SK-N-SH (cell line): ENCODE data around the gene ULBP1. TPM values are rescaled to one million over a fixed set of nuclear protein-coding genes. Genes with fewer than 3 reads are reported as not detected.

Source experiments
- CTCF ChIA-PET: fragments of 300-600, 350-600 bp; formaldehyde crosslinking; extraction: SDS; loops from one replicate; lab custom pipeline; 2021; lab: Yijun Ruan, JAX
- POLR2A ChIA-PET: fragments of 350-600 bp; sonication (Branson Sonifier 250); formaldehyde crosslinking; extraction: SDS; loops from one replicate; lab custom pipeline; 2020; ENCODE audit warnings: antibody characterized with exemption, inconsistent platforms; lab: Yijun Ruan, JAX
- DNase-seq: peaks from one replicate; pipeline ENCODE4 v3.0.0; 2012
- H2AFZ ChIP-seq: fragments of 200-600 bp; sonication (generic); 2 replicates; pipeline ENCODE4 v1.8.1; 2016; ENCODE audit warnings: antibody characterized with exemption, mild to moderate bottlenecking, low read depth
- H3F3A ChIP-seq: fragments of 200-600 bp; sonication (generic); replicated peaks from 2 replicates; pipeline ENCODE3; 2016; ENCODE audit warnings: antibody characterized with exemption, mild to moderate bottlenecking; ENCODE audit not compliant: insufficient read depth
- H3K27ac ChIP-seq, 2 experiments: fragments of 200-500 bp in 1 of 2; fragments of 200-600 bp in 1 of 2; sonication (Bioruptor generic) in 1 of 2; sonication (generic), shearing (Covaris generic) in 1 of 2; 2 replicates each; pipeline versions ENCODE4 v1.5.1 to v1.6.1; 2014 to 2016; ENCODE audit warnings: low read depth in 2 of 2, inconsistent platforms in 1 of 2, low read length in 1 of 2, mild to moderate bottlenecking in 1 of 2, mixed read lengths in 1 of 2
- H3K27me3 ChIP-seq: fragments of 200-600 bp; sonication (generic), shearing (Covaris generic); 2 replicates; pipeline ENCODE4 v1.6.1; 2016; ENCODE audit warnings: mixed run types; ENCODE audit not compliant: insufficient read depth
- H3K36me3 ChIP-seq, 2 experiments: fragments of 200-500 bp in 1 of 2; fragments of 200-600 bp in 1 of 2; sonication (Bioruptor generic) in 1 of 2; sonication (generic) in 1 of 2; replicated peaks in 1 of 2; 2 replicates each; pipeline versions ENCODE3 to v1.5.1; 2014 to 2016; ENCODE audit warnings: low read length in 1 of 2, mild to moderate bottlenecking in 1 of 2; ENCODE audit not compliant: insufficient read depth in 2 of 2, control insufficient read depth in 1 of 2
- H3K4me1 ChIP-seq, 2 experiments: fragments of 200-500 bp in 1 of 2; fragments of 200-600 bp in 1 of 2; sonication (Bioruptor generic) in 1 of 2; sonication (generic), shearing (Covaris generic) in 1 of 2; 2 replicates each; pipeline versions ENCODE4 v1.5.1 to v1.6.1; 2014 to 2016; ENCODE audit warnings: low read depth in 1 of 2, low read length in 1 of 2, mixed run types in 1 of 2; ENCODE audit not compliant: insufficient read depth in 2 of 2, control insufficient read depth in 1 of 2
- H3K4me2 ChIP-seq: fragments of 200-600 bp; sonication (generic), shearing (Covaris generic); 2 replicates; pipeline ENCODE4 v1.6.1; 2017; ENCODE audit warnings: mixed run types
- H3K4me3 ChIP-seq, 2 experiments: fragments of 200-500 bp in 1 of 2; fragments of 200-600 bp in 1 of 2; sonication (Bioruptor generic) in 1 of 2; sonication (generic), shearing (Covaris generic) in 1 of 2; 2 replicates each; pipeline versions ENCODE4 v1.5.1 to v1.8.1; 2014 to 2016; ENCODE audit warnings: low read depth in 2 of 2, inconsistent platforms in 1 of 2, low read length in 1 of 2, mild to moderate bottlenecking in 1 of 2, mixed read lengths in 1 of 2, moderate library complexity in 1 of 2
- H3K79me2 ChIP-seq: fragments of 200-600 bp; sonication (generic); 2 replicates; pipeline ENCODE4 v1.8.1; 2017; ENCODE audit warnings: mild to moderate bottlenecking; ENCODE audit not compliant: insufficient read depth
- H3K9ac ChIP-seq: fragments of 200-600 bp; sonication (generic); 2 replicates; pipeline ENCODE4 v1.6.1; 2017; ENCODE audit warnings: mixed run types
- H3K9me2 ChIP-seq: fragments of 200-600 bp; sonication (generic); 2 replicates; pipeline ENCODE4 v1.6.1; 2017; ENCODE audit warnings: mixed run types
- H3K9me3 ChIP-seq: fragments of 200-600 bp; sonication (generic); 2 replicates; pipeline ENCODE4 v1.6.1; 2017; ENCODE audit warnings: mixed run types, mild to moderate bottlenecking, moderate library complexity
- H4K20me1 ChIP-seq: fragments of 200-600 bp; sonication (generic); 2 replicates; pipeline ENCODE4 v1.6.1; 2017; ENCODE audit warnings: mild to moderate bottlenecking, mixed run types; ENCODE audit not compliant: insufficient read depth
- EZH2phosphoT487 ChIP-seq: fragments of 200-600 bp; sonication (generic); IDR thresholded peaks from 2 replicates; pipeline ENCODE4 v1.6.1; 2017; ENCODE audit warnings: low read depth, mixed run types, mild to moderate bottlenecking, antibody characterized with exemption, moderate library complexity, borderline replicate concordance
- FOXJ3 ChIP-seq: sonication (generic); formaldehyde crosslinking; IDR thresholded peaks from 2 replicates; pipeline ENCODE4 v1.5.1; 2020; ENCODE audit warnings: mild to moderate bottlenecking, missing genetic modification reagents
- FOXM1 ChIP-seq: IDR thresholded peaks from 2 replicates; pipeline ENCODE4 v1.4.0; 2012; ENCODE audit warnings: low read depth, mild to moderate bottlenecking
- GABPA ChIP-seq: IDR thresholded peaks from 2 replicates; pipeline ENCODE4 v1.4.0; 2012; ENCODE audit warnings: low read depth, mild to moderate bottlenecking
- NFIC ChIP-seq: IDR thresholded peaks from 2 replicates; pipeline ENCODE4 v1.4.0; 2012; ENCODE audit warnings: borderline replicate concordance
- RFX5 ChIP-seq: IDR thresholded peaks from 2 replicates; pipeline ENCODE4 v1.6.1; 2012; ENCODE audit warnings: mild to moderate bottlenecking, improper control_type of control experiment, low read length
- SIN3A ChIP-seq: IDR thresholded peaks from 2 replicates; pipeline ENCODE4 v1.6.1; 2012; ENCODE audit warnings: low read depth, mild to moderate bottlenecking, low read length, moderate library complexity, borderline replicate concordance
- SMC3 ChIP-seq: IDR thresholded peaks from 2 replicates; pipeline ENCODE4 v1.6.1; 2012; ENCODE audit warnings: low read depth, low read length, improper control_type of control experiment
- TAF1 ChIP-seq: IDR thresholded peaks from 2 replicates; pipeline ENCODE4 v1.6.1; 2012; ENCODE audit warnings: low read depth, mild to moderate bottlenecking, low read length, moderate library complexity, borderline replicate concordance
- TCF12 ChIP-seq: IDR thresholded peaks from 2 replicates; pipeline ENCODE4 v1.4.0; 2012
- WGBS: methylation state at CpG from one replicate; pipeline ENCODE4 v1.1.6; 2017; ENCODE audit warnings: low lambda C conversion rate; 5-methylcytosine and 5-hydroxymethylcytosine counted together
- polyA plus RNA-seq, 3 experiments: library from polyadenylated mRNA; depleted of rRNA; stranded (reverse); fragments of >200 nt; gene quantifications; 2 replicates each; pipeline ENCODE4 v1.2.3, GENCODE V29; 2012
- TF ChIP-seq, protein P1 (sequence below): fragments of 150-350 bp; IDR thresholded peaks from 2 replicates; pipeline ENCODE4 v1.6.1; 2017; ENCODE audit warnings: antibody characterized with exemption, low read length, low read depth, borderline replicate concordance
- TF ChIP-seq, protein P2 (sequence below): IDR thresholded peaks from 2 replicates; pipeline ENCODE4; 2012
- TF ChIP-seq, protein P3 (sequence below): IDR thresholded peaks from 2 replicates; pipeline ENCODE4 v1.4.0; 2012; ENCODE audit warnings: low read depth, borderline replicate concordance
- TF ChIP-seq, protein P4 (sequence below): IDR thresholded peaks from 2 replicates; pipeline ENCODE4 v1.4.0; 2012; ENCODE audit warnings: low read depth

Gene ULBP1
- polyA plus RNA-seq, 1 of the 3 experiments (the other 2 are of a cell fraction), result 0.02 TPM

DNA sequence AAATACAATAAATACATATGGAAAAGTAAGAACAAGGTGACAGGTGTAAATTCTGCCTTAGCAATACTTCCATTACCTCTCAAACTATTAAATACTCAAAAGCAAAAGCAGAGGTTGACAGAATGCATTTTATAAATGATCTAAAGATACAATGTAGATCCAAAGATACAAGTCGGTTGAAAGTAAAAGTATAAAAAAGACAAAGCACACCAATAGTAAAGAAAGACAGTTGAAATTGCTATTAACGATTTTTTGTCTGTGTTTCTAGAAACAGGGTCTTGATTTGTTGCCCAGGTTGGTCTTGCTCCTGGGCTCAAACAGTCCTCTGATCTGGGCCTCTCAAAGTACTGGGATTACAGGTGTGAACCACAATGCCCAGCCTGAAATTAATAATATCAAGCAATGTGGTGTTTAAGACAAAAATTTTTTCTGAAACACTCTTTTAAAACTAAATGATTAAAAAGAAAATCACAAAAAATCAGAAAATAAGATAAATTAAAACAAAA, 23.9 kb downstream of the ULBP1 start:
- Histone ChIP-seq H3K36me3 (no peaks in the 10 kb centered on the region), H3F3A (no peaks in the 10 kb centered on the region), H3K27ac (no peak overlapping the region), H2AFZ (no peak overlapping the region), H3K27me3 (peaks cover 84% of the 10 kb centered on the region), H3K4me1 (no peaks in the 10 kb centered on the region), H3K9ac (no peak overlapping the region), H3K4me2 (no peak overlapping the region), H3K9me3 (0 out of 2 replicates have a peak, but pooled peaks cover 7% of the 10 kb centered on the region), H3K4me3 (no peak overlapping the region), H3K9me2 (no peaks in the 10 kb centered on the region), H3K79me2 (no peaks in the 10 kb centered on the region), H4K20me1 (no peaks in the 10 kb centered on the region)
- ChIA-PET CTCF (no interaction called here), POLR2A (no interaction called here)
- WGBS, result 12% methylated on average over 2 of the region's 2 CpGs
- DNase-seq, result no peak
- TF ChIP-seq FOXJ3 (CRISPR knock-in tag) (no peak), RFX5 (no peak), SIN3A (no peak), NFIC (no peak), TCF12 (no peak), EZH2phosphoT487 (no peak), TAF1 (no peak), FOXM1 (no peak), SMC3 (no peak), GABPA (no peak)
- TF ChIP-seq, protein P1, sequence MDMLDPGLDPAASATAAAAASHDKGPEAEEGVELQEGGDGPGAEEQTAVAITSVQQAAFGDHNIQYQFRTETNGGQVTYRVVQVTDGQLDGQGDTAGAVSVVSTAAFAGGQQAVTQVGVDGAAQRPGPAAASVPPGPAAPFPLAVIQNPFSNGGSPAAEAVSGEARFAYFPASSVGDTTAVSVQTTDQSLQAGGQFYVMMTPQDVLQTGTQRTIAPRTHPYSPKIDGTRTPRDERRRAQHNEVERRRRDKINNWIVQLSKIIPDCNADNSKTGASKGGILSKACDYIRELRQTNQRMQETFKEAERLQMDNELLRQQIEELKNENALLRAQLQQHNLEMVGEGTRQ, result no peak
- TF ChIP-seq, protein P2, sequence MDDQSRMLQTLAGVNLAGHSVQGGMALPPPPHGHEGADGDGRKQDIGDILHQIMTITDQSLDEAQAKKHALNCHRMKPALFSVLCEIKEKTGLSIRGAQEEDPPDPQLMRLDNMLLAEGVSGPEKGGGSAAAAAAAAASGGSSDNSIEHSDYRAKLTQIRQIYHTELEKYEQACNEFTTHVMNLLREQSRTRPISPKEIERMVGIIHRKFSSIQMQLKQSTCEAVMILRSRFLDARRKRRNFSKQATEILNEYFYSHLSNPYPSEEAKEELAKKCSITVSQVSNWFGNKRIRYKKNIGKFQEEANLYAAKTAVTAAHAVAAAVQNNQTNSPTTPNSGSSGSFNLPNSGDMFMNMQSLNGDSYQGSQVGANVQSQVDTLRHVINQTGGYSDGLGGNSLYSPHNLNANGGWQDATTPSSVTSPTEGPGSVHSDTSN, result no peak
- TF ChIP-seq, protein P3, sequence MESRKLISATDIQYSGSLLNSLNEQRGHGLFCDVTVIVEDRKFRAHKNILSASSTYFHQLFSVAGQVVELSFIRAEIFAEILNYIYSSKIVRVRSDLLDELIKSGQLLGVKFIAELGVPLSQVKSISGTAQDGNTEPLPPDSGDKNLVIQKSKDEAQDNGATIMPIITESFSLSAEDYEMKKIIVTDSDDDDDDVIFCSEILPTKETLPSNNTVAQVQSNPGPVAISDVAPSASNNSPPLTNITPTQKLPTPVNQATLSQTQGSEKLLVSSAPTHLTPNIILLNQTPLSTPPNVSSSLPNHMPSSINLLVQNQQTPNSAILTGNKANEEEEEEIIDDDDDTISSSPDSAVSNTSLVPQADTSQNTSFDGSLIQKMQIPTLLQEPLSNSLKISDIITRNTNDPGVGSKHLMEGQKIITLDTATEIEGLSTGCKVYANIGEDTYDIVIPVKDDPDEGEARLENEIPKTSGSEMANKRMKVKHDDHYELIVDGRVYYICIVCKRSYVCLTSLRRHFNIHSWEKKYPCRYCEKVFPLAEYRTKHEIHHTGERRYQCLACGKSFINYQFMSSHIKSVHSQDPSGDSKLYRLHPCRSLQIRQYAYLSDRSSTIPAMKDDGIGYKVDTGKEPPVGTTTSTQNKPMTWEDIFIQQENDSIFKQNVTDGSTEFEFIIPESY, result no peak
- TF ChIP-seq, protein P4, sequence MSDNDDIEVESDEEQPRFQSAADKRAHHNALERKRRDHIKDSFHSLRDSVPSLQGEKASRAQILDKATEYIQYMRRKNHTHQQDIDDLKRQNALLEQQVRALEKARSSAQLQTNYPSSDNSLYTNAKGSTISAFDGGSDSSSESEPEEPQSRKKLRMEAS, result no peak
